ENCODE measurements around the gene QPCT. TPM values are rescaled to one million over a fixed set of nuclear protein-coding genes. Genes with fewer than 3 reads are reported as not detected.

The QPCT gene
- total RNA-seq, 1 donor from 2014 or later: 0.45 TPM

GRCh38 chr2:37394263-37394662 lies 49.8 kb downstream of the QPCT start:
- no peak for TF ChIP-seq CTCF (IDR thresholded peaks at IDR 0.05; ENCODE audit: unreplicated experiment)
- peaks cover 14% of the 10 kb centered on the region for H3K4me1 Mint-ChIP-seq
- peaks cover 6% of the 10 kb centered on the region for H3K9me3 Mint-ChIP-seq
- H3K27ac Mint-ChIP-seq: no peak overlapping the region
- no peak overlapping the region for H3K4me3 Mint-ChIP-seq
- no peaks in the 10 kb centered on the region for H3K36me3 Mint-ChIP-seq
- DNase-seq (ENCODE audit: low spot score in 2 of 2, unreplicated experiment in 2 of 2): no peak
- H3K27me3 Mint-ChIP-seq (ENCODE audit: low read depth): no peaks in the 10 kb centered on the region

- Mint-ChIP-seq H3K36me3 (no peaks in the 10 kb centered on the region), H3K4me3 (no peak overlapping the region), H3K4me1 (peaks cover 14% of the 10 kb centered on the region), H3K27me3 (ENCODE audit: low read depth) (no peaks in the 10 kb centered on the region), H3K9me3 (peaks cover 6% of the 10 kb centered on the region), H3K27ac (no peak overlapping the region)
- TF ChIP-seq CTCF (IDR thresholded peaks at IDR 0.05; ENCODE audit: unreplicated experiment): no peak
- DNase-seq (ENCODE audit: low spot score in 2 of 2, unreplicated experiment in 2 of 2): no peak
Observed at GRCh38 chr2:37394796-37395555, 50.5 kb downstream of the QPCT start.

- DNase-seq (ENCODE audit: low spot score in 2 of 2, unreplicated experiment in 2 of 2): no peak
- Mint-ChIP-seq H3K4me3 (no peak overlapping the region), H3K27me3 (ENCODE audit: low read depth) (no peaks in the 10 kb centered on the region)
Observed at GRCh38 chr2:37396890-37397565, 52.6 kb downstream of the QPCT start.

GRCh38 chr2:37398990-37399389 lies 54.6 kb downstream of the QPCT start:
- DNase-seq (ENCODE audit: low spot score in 2 of 2, unreplicated experiment in 2 of 2): no peak
- no peak for TF ChIP-seq CTCF (IDR thresholded peaks at IDR 0.05; ENCODE audit: unreplicated experiment)
- H3K9me3 Mint-ChIP-seq: peaks cover 8% of the 10 kb centered on the region
- H3K4me1 Mint-ChIP-seq: peaks cover 7% of the 10 kb centered on the region
- no peak overlapping the region for H3K27ac Mint-ChIP-seq
- H3K27me3 Mint-ChIP-seq (ENCODE audit: low read depth): no peaks in the 10 kb centered on the region
- H3K4me3 Mint-ChIP-seq: no peak overlapping the region
- H3K36me3 Mint-ChIP-seq: no peaks in the 10 kb centered on the region

More at GRCh38 chr2:37396890-37397565, 52.6 kb downstream of the QPCT start:
- Mint-ChIP-seq H3K36me3 (no peaks in the 10 kb centered on the region), H3K4me1 (peaks cover 6% of the 10 kb centered on the region), H3K27ac (no peak overlapping the region), H3K9me3 (peaks cover 6% of the 10 kb centered on the region)
- TF ChIP-seq CTCF (IDR thresholded peaks at IDR 0.05; ENCODE audit: unreplicated experiment): no peak

GRCh38 chr2:37400041-37400440 lies 55.6 kb downstream of the QPCT start:
- no peak for TF ChIP-seq CTCF (IDR thresholded peaks at IDR 0.05; ENCODE audit: unreplicated experiment)
- H3K4me3 Mint-ChIP-seq: no peak overlapping the region
- H3K36me3 Mint-ChIP-seq: no peaks in the 10 kb centered on the region
- no peaks in the 10 kb centered on the region for H3K27me3 Mint-ChIP-seq (ENCODE audit: low read depth)
- DNase-seq (ENCODE audit: low spot score in 2 of 2, unreplicated experiment in 2 of 2): no peak
- peaks cover 7% of the 10 kb centered on the region for H3K4me1 Mint-ChIP-seq
- H3K27ac Mint-ChIP-seq: no peak overlapping the region
- peaks cover 8% of the 10 kb centered on the region for H3K9me3 Mint-ChIP-seq
